Esophagus squamous epithelium (tissue), 5 donors: ENCODE measurements around the gene UQCC2. TPM values are rescaled to one million over a fixed set of nuclear protein-coding genes. Genes with fewer than 3 reads are reported as not detected.

Experiments
- DNase-seq: peaks from one replicate; lab custom pipeline; 2025; lab: John Stamatoyannopoulos, UW
- H3K27ac ChIP-seq, 4 donors: fragments of 200-600 bp; sonication (generic); one replicate each; pipeline ENCODE4 v1.5.1; 2016 to 2019; ENCODE audit warnings: mild to moderate bottlenecking in 1 of 4
- H3K27me3 ChIP-seq, 4 donors: fragments of 200-600 bp; sonication (generic); 1 replicate in 3 of 4; 2 replicates in 1 of 4; pipeline versions ENCODE4 v1.5.1 to v1.6.0; 2017 to 2021; ENCODE audit warnings: antibody characterized with exemption in 1 of 4
- H3K36me3 ChIP-seq, 3 donors: fragments of 200-600 bp; sonication (generic); one replicate each; pipeline ENCODE4 v1.5.1; 2016 to 2019
- H3K4me1 ChIP-seq, 3 donors: fragments of 200-600 bp; sonication (generic); one replicate each; pipeline ENCODE4 v1.5.1; 2017 to 2019
- H3K4me3 ChIP-seq, 4 donors: fragments of 200-600 bp; sonication (generic); 1 replicate in 3 of 4; 2 replicates in 1 of 4; pipeline ENCODE4 v1.5.1; 2016 to 2019; ENCODE audit warnings: mild to moderate bottlenecking in 2 of 4, moderate library complexity in 1 of 4
- H3K9me3 ChIP-seq, 3 donors: fragments of 200-600 bp; sonication (generic); one replicate each; pipeline ENCODE4 v1.5.1; 2016 to 2019
- POLR2A ChIP-seq, 4 donors: fragments of 450-650 bp; IDR thresholded peaks; one replicate each; pipeline ENCODE4 v1.6.1; 2017; ENCODE audit warnings: antibody characterized with exemption in 4 of 4, mild to moderate bottlenecking in 4 of 4, moderate library complexity in 3 of 4
- WGBS, 2 donors: methylation state at CpG; one replicate each; pipeline ENCODE4 v1.1.5; 2018; 5-methylcytosine and 5-hydroxymethylcytosine counted together
- intact Hi-C: fragments of 100-400 bp; cut with DNase I; formaldehyde crosslinking; loops from one replicate; pipeline ENCODE4 v1.15.0; 2022
- total RNA-seq, 4 donors: library from RNA; depleted of rRNA; stranded (reverse); fragments of >200 nt; gene quantifications; one replicate each; pipeline ENCODE4 v1.1.0, GENCODE V29; 2016
- TF ChIP-seq, protein P1 (sequence below), 6 experiments: fragments of 450-650 bp in 4 of 6; fragments of 200-600 bp in 2 of 6; sonication (generic) in 2 of 6; IDR thresholded peaks; one replicate each; pipeline ENCODE4 v1.5.1; 2016 to 2019; ENCODE audit warnings: antibody characterized with exemption in 6 of 6, mild to moderate bottlenecking in 4 of 6, moderate library complexity in 4 of 6
- donor health status: DM: yes; HTN: yes; CAD: no.

Gene UQCC2
- total RNA-seq, 4 donors from 2014 or later, result 7.8 to 36.8 (median 13.7) TPM

DNA sequence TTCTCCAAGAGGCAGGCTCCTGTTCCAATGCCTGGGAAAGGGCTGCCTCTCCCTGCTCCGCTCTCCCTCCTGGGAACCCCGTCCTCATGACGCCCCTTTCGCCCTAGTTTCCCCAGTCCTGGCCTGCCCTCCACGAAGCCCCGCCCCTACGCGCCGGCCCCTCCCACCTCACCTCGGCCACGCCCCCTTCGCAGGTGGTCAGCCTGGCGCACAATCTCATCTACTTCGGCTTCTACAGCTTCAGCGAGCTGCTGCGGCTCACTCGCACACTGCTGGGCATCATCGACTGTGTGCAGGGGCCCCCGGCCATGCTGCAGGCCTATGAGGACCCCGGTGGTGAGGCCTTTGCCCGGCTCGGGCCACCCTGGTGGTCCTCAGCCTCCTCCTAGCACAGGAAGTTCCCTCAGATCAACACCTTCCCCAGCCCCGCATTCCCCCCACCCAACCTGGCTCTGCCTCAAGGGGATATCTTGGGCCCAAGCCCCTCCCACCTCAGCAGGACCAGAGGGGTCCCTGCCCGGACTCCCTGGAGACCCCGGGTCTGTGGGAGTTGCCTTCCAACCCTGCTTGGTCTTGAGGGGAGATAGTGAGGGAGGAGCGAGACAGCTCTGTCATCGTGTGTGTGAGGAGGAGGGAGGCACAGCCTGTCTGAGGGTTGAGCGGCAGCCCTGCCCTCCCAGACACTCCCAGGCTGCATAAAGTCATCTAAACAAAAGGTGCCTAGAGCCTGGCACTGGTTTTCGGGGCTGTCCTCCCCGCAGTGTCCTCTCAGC, 40.3 kb downstream of the UQCC2 start:
- Histone ChIP-seq H3K36me3 (peaks cover 7 to 95% (median 41%) of the 10 kb centered on the region in 3 donors), H3K4me3 (no peak overlapping the region), H3K27me3 (no peaks in the 10 kb centered on the region), H3K4me1 (peaks cover 0 to 39% (median 0%) of the 10 kb centered on the region in 3 donors), H3K9me3 (no peaks in the 10 kb centered on the region), H3K27ac (peak overlapping the region in 2 of 4 donors; percentile 26 to 63)
- intact Hi-C loops, result no loop called here
- no peak for DNase-seq
- TF ChIP-seq POLR2A (IDR thresholded peaks at IDR 0.05), result no peak
- TF ChIP-seq, protein P1, sequence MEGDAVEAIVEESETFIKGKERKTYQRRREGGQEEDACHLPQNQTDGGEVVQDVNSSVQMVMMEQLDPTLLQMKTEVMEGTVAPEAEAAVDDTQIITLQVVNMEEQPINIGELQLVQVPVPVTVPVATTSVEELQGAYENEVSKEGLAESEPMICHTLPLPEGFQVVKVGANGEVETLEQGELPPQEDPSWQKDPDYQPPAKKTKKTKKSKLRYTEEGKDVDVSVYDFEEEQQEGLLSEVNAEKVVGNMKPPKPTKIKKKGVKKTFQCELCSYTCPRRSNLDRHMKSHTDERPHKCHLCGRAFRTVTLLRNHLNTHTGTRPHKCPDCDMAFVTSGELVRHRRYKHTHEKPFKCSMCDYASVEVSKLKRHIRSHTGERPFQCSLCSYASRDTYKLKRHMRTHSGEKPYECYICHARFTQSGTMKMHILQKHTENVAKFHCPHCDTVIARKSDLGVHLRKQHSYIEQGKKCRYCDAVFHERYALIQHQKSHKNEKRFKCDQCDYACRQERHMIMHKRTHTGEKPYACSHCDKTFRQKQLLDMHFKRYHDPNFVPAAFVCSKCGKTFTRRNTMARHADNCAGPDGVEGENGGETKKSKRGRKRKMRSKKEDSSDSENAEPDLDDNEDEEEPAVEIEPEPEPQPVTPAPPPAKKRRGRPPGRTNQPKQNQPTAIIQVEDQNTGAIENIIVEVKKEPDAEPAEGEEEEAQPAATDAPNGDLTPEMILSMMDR (IDR thresholded peaks at IDR 0.05), result no peak
- 70% methylated on average over 18 to 24 of the region's 30 CpGs for WGBS, 2 donors

DNA sequence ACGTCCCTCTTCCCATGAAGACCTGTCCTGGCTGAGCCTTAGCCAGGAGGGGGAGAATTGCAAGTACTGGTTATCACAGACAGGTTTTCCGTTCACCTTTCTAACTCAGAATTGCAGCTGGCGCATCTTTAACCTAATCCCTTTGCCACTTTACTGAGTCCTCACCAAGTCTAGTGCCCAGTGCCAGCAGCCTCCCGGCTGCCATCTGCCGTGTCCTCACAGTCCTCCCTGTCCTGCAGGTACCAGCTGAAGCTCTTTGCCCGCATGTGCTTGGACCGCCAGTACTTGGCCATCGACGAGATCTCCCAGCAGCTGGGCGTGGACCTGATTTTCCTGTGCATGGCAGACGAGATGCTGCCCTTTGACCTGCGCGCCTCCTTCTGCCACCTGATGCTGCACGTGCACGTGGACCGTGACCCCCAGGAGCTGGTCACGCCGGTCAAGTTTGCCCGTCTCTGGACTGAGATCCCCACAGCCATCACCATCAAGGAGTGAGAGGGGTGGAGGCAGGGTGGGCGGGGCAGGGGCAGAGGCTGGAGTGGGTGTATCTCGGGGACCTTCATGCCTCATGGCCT, 41.3 kb downstream of the UQCC2 start:
- peak overlapping the region in 2 of 4 donors; percentile 26 to 42 for H3K27ac ChIP-seq
- TF ChIP-seq, protein P1 (IDR thresholded peaks at IDR 0.05), result no peak
- no peak for TF ChIP-seq POLR2A (IDR thresholded peaks at IDR 0.05)
- no peak overlapping the region for H3K4me3 ChIP-seq
- intact Hi-C loops, result no loop called here
- WGBS, 2 donors, result 87 to 94% methylated on average over 13 to 20 of the region's 21 CpGs
- H3K36me3 ChIP-seq, result peaks cover 7 to 95% (median 34%) of the 10 kb centered on the region in 3 donors
- no peaks in the 10 kb centered on the region for H3K27me3 ChIP-seq
- no peaks in the 10 kb centered on the region for H3K9me3 ChIP-seq
- no peak for DNase-seq
- H3K4me1 ChIP-seq, result peaks cover 0 to 39% (median 0%) of the 10 kb centered on the region in 3 donors

DNA sequence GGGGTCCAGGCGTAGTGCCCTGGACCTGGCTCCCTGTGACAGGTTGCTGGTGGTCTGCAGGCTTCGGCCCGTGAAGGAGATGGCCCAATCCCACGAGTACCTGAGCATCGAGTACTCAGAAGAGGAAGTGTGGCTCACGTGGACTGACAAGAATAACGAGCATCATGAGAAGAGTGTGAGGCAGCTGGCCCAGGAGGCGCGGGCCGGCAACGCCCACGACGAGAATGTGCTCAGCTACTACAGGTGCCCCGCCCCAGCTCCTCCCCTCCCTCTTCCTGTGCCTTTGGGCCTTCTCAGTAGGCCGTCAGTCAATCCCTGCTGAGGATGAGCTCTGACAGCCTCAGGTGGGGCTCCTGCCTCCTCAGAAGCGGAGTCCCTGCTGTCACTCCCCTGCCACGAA, 42.6 kb downstream of the UQCC2 start:
- Histone ChIP-seq H3K4me3 (no peak overlapping the region), H3K27me3 (no peaks in the 10 kb centered on the region), H3K9me3 (no peaks in the 10 kb centered on the region), H3K4me1 (peaks cover 0 to 39% (median 0%) of the 10 kb centered on the region in 3 donors), H3K27ac (peak overlapping the region; percentile 14 to 49 (median 28)), H3K36me3 (peaks cover 7 to 95% (median 33%) of the 10 kb centered on the region in 3 donors)
- no peak for TF ChIP-seq POLR2A (IDR thresholded peaks at IDR 0.05)
- TF ChIP-seq, protein P1 (IDR thresholded peaks at IDR 0.05), result no peak
- intact Hi-C loops, result no loop called here
- no peak for DNase-seq
- 23% methylated on average over 6 to 7 of the region's 17 CpGs for WGBS, 2 donors

DNA sequence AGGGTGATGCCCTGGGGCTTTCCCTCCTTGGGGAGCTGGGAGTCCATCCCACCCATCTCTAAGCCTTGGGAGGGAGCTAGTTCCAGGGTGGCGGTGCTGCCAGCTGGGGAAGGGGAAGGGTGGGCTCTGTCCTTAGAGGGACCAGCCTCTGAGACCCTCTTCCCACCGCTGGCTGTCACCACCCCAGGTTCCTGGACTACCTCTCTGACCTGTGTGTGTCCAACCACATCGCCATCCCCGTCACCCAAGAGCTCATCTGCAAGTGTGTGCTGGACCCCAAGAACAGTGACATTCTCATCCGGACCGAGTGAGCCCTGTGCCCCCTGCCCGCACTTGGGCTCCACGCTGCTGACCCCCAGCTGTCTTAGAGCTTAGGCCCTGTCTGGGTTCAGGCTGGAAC, 43.2 kb downstream of the UQCC2 start:
- intact Hi-C loops, result no loop called here
- WGBS, 2 donors, result 94 to 100% methylated on average over 2 to 6 of the region's 8 CpGs
- TF ChIP-seq POLR2A (IDR thresholded peaks at IDR 0.05), result no peak
- TF ChIP-seq, protein P1 (IDR thresholded peaks at IDR 0.05), result no peak
- Histone ChIP-seq H3K27ac (peak overlapping the region; percentile 11 to 49 (median 28)), H3K9me3 (no peaks in the 10 kb centered on the region), H3K4me1 (peaks cover 0 to 39% (median 0%) of the 10 kb centered on the region in 3 donors), H3K4me3 (no peak overlapping the region), H3K27me3 (no peaks in the 10 kb centered on the region), H3K36me3 (peaks cover 7 to 95% (median 29%) of the 10 kb centered on the region in 3 donors)
- no peak for DNase-seq

DNA sequence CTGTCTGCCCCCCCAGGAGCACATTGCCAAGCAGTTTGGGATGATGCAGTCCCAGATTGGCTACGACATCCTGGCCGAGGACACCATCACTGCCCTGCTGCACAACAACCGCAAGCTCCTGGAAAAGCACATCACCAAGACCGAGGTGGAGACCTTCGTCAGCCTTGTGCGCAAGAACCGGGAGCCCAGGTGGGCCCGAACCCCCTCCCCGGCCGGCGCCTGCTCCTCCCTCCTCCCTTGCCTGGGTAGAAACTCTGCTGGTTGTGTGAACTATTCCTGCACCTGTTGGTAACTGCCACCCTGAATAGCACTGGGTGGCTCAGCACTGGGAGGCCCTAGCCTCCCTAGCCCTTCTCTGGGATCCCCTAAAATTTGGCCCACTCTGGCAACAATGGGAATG, 43.7 kb downstream of the UQCC2 start:
- TF ChIP-seq, protein P1 (IDR thresholded peaks at IDR 0.05), result no peak
- no peak for TF ChIP-seq POLR2A (IDR thresholded peaks at IDR 0.05)
- no peak overlapping the region for H3K27ac ChIP-seq
- no peaks in the 10 kb centered on the region for H3K27me3 ChIP-seq
- H3K36me3 ChIP-seq, result peaks cover 7 to 96% (median 29%) of the 10 kb centered on the region in 3 donors
- H3K9me3 ChIP-seq, result no peaks in the 10 kb centered on the region
- peaks cover 0 to 33% (median 0%) of the 10 kb centered on the region in 3 donors for H3K4me1 ChIP-seq
- WGBS, 2 donors, result 97 to 100% methylated on average over 7 to 8 of the region's 11 CpGs
- DNase-seq, result no peak
- intact Hi-C loops, result no loop called here
- H3K4me3 ChIP-seq, result no peak overlapping the region
